ENCODE measurements around the gene SLC44A5.
"Not testable (repeated sequence)": the region's sequence is repeated elsewhere in the genome, so short reads cannot be mapped to it uniquely, and the experiment has no call there.

DNA sequence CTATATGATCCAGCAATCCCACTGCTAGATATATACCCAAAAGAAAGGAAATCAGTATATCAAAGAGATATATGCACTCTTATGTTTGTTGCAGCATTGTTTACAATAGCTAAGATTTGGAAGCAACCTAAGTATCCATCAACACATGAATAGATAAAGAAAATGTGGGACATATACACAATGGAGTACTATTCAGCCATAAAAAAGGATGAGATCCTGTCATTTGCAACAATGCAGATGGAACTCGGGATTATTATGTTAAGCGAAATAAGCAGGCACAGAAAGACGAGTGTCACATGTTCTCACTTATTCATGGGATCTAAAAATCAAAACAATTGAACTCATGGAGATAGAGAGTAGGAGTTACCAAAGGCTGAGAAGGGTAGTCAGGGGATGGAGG, 17.5 kb downstream of the SLC44A5 start:
- TF ChIP-seq POLR2A (IDR thresholded peaks at IDR 0.05; ENCODE audit: low read length); GATA1 (IDR thresholded peaks at IDR 0.05; ENCODE audit: low read depth, low read length): not testable (repeated sequence)

All from erythroblast (primary cell).